MCF 10A (cell line): ENCODE measurements around the gene PRPF8. TPM values are rescaled to one million over a fixed set of nuclear protein-coding genes. Genes with fewer than 3 reads are reported as not detected.

Experiments used
- total RNA-seq: library from RNA; stranded (reverse); gene quantifications from 2 replicates; pipeline ENCODE4 v1.2.3, GENCODE V29; 2022

Gene PRPF8
- total RNA-seq, 1 experiment from 2014 or later = 261 TPM

Other genes with a start within 250 kb of the PRPF8 start
- gene CRK, start 228.6 kb downstream of the PRPF8 start, total RNA-seq = 70.6 and 82.9 TPM in 2 replicates
- gene MYO1C, start 192.2 kb downstream of the PRPF8 start, total RNA-seq = 175 and 216 TPM in 2 replicates
- gene INPP5K, start 168.3 kb downstream of the PRPF8 start, total RNA-seq = 25.5 and 28.9 TPM in 2 replicates
- 79.6 and 99.8 TPM in 2 replicates for gene PITPNA, start 122.1 kb downstream of the PRPF8 start, total RNA-seq
- gene SLC43A2, start 56.0 kb downstream of the PRPF8 start, total RNA-seq = 3.1 and 5.6 TPM in 2 replicates
- 0.40 and 0.47 TPM in 2 replicates for gene SCARF1, start 39.1 kb downstream of the PRPF8 start, total RNA-seq
- 1.6 and 2.6 TPM in 2 replicates for gene RILP, start 35.0 kb downstream of the PRPF8 start, total RNA-seq
- 2.5 and 4.0 TPM in 2 replicates for gene TLCD2, start 25.5 kb upstream of the PRPF8 start, total RNA-seq
- gene WDR81, start 39.8 kb upstream of the PRPF8 start, total RNA-seq = 17.4 and 19.4 TPM in 2 replicates
- gene SERPINF2, start 58.0 kb upstream of the PRPF8 start, total RNA-seq = 0.56 and 0.66 TPM in 2 replicates
- 1.8 TPM in 1 of 2 replicates, not detected in the other for gene SERPINF1, start 77.2 kb upstream of the PRPF8 start, total RNA-seq
- gene SMYD4, start 145.0 kb upstream of the PRPF8 start, total RNA-seq = 8.3 and 13.6 TPM in 2 replicates
- gene RPA1, start 145.1 kb upstream of the PRPF8 start, total RNA-seq = 60.3 and 62.7 TPM in 2 replicates